Fibroblast of the aortic adventitia (primary cell): ENCODE data around the gene TSR3. TPM values are rescaled to one million over a fixed set of nuclear protein-coding genes. Genes with fewer than 3 reads are reported as not detected.

Experiments used
- DNase-seq: peaks from one replicate; pipeline ENCODE4 v3.0.0-alpha.2; 2010; ENCODE audit warnings: low read depth
- H3K4me3 ChIP-seq: 2 replicates; pipeline ENCODE4 v1.5.1; 2011; ENCODE audit warnings: low read depth, mild to moderate bottlenecking, control low read depth, low read length, moderate library complexity
- CTCF ChIP-seq: IDR thresholded peaks from 2 replicates; pipeline ENCODE4 v1.5.1; 2011; ENCODE audit warnings: mild to moderate bottlenecking, low read length, control low read depth, inconsistent platforms; ENCODE audit not compliant: insufficient read depth
- total RNA-seq: library from RNA; depleted of rRNA; stranded (reverse); fragments of >200 nt; gene quantifications from 2 replicates; pipeline ENCODE4 v1.2.3, GENCODE V29; 2012; ENCODE audit warnings: low replicate concordance

Gene TSR3
- total RNA-seq, 1 donor: 49.3 TPM

DNA sequence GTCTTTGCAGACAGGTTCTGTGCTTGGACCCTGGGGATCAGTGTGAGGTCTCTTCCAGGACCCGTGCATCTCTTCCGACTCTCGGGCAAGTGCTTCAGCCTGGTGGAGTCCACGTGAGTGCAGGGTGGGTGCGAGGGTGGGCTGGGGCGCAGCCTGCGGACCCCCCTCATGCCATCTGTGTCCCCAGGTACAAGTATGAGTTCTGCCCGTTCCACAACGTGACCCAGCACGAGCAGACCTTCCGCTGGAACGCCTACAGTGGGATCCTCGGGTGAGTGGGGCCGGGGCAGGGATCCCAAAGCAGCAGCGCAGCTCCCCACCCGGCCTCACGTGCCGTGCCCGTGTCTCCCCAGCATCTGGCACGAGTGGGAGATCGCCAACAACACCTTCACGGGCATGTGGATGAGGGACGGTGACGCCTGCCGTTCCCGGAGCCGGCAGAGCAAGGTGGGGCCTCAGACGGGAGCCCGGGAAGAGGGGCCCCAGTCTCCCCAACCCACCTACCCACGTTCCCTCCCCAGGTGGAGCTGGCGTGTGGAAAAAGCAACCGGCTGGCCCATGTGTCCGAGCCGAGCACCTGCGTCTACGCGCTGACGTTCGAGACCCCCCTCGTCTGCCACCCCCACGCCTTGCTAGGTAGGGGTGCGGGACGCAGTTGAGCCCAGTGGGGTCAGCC is 10.1 kb upstream of the TSR3 start:
- no peak overlapping the region for H3K4me3 ChIP-seq
- DNase-seq: no peak
- TF ChIP-seq CTCF: no peak

DNA sequence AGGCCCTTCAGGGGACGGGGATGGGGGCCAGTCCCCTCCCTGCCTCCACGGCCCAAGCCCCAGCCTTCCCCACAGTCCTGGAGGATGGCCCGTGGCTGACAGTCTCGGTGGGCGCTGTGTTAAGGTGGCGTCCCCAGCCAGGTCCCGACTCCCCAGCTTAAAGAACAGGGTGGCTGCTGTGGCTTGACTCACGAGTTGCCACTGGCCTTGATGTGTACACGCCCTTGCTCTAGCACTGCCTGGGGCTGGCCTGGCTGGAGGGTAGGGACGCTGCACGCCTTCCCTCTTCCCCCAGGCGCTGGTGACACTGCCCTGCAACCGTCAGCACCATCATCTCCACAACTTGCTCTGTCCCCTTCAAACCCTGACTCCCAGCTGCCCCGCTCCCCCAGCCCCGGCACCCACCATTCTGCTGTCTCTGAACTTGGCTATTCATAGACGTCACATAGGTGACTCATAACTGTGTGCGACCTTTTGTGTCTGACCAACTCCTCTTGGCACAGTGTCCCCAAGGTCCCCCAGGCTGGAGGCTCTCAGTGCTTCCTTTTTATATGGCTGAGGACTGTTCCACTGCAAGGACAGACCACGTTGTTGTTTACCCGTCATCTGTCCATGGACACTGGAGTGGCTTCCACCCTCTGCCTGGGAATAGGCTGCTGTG is 6.4 kb upstream of the TSR3 start:
- H3K4me3 ChIP-seq: no peak overlapping the region
- TF ChIP-seq CTCF: no peak
- DNase-seq: no peak

GRCh38 chr16:1356061-1356900 is 4.6 kb upstream of the TSR3 start:
- no peak overlapping the region for H3K4me3 ChIP-seq
- TF ChIP-seq CTCF: no peak
- no peak for DNase-seq

- no peak overlapping the region for H3K4me3 ChIP-seq
- DNase-seq: no peak
- no peak for TF ChIP-seq CTCF
These were observed 3.9 kb upstream of the TSR3 start for GRCh38 chr16:1355591-1355990.

DNA sequence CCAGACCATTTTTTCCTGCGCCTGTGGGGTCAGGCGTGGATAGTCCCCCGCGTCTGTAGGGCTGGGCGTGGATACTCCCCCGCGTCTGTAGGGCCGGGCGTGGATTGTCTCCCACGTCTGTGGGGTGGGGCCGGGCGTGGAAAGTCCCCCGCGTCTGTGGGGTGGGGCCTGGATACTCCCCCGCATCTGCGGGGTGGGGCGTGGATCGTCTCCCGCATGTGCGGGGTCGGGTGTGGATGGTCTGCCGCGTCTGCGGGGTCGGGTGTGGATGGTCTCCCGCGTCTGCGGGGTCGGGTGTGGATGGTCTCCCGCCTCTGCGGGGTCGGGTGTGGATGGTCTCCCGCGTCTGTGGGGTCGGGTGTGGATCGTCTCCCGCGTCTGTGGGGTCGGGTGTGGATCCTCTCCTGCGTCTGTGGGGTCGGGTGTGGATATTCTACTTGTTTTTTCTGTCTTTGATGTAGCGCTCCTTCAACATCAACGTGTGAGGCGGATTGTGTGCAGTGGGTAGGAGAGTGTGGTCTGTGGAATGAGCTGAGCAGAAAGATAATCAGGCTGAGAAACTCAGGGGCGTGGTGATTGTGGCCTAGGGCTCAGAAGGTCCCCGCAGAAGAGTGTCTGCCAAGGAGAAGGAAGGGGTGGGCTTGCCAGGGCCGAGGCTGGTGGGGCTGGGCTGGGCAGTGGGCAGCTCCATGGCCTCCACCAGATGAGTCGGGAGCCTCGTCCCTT is 3.3 kb upstream of the TSR3 start:
- no peak for DNase-seq
- no peak overlapping the region for H3K4me3 ChIP-seq
- no peak for TF ChIP-seq CTCF

DNA sequence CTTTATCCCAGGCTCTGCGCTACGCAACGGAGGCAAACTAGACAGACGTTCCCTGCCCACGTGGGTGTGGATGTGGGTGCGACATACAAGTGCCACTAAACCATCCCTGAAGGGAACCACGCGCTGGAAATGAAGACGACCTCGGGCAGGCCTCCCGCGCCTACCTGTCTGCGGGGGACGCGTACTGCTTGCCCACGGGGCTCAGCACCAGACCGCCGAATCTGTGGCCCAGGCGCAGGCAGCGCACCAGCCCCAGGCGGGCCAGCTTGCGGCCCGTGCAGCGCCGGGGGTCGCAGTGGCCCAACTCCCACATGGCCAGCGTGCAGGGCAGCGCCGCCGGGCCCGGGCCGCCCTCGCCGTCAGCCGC is 480 bp downstream of the TSR3 start:
- no peak for TF ChIP-seq CTCF
- DNase-seq: no peak
- H3K4me3 ChIP-seq: peak overlapping the region; percentile 95
